Measurements from ENCODE around the gene MAP3K19. TPM values are rescaled to one million over a fixed set of nuclear protein-coding genes. Genes with fewer than 3 reads are reported as not detected.
"Not testable (repeated sequence)": the region's sequence is repeated elsewhere in the genome, so short reads cannot be mapped to it uniquely, and the experiment has no call there.

MAP3K19 gene
- total RNA-seq, 1 donor from 2014 or later = not detected

DNA sequence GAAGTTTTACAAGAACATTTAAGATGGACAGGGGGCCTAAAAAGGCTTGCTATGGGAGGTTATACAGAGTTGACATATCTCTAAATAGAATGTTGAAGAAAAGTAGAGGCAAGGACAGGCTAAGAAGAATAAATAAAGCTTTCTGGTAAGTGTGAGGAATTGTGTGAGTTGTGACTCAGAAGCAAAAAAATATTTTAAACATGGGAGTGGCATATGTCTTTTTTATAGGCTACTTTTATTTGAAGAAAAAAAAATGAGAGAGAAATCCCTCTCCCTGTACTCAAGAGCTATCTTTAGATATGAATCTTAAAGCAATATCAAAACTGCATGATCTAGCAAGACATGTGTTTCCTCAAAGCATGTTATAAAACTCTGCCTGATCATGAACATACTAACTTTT is 45.9 kb upstream of the MAP3K19 start:
- Histone ChIP-seq H3K27me3 (ENCODE audit: insufficient read depth, low read length) (no peaks in the 10 kb centered on the region), H3K36me3 (ENCODE audit: insufficient read depth, low read length) (peaks cover 6% of the 10 kb centered on the region), H3K79me2 (ENCODE audit: insufficient read depth, low read length) (peaks cover 28% of the 10 kb centered on the region), H3K4me2 (ENCODE audit: low read length) (no peak overlapping the region), H3K4me1 (ENCODE audit: insufficient read depth, low read length) (no peaks in the 10 kb centered on the region), H3K4me3 (ENCODE audit: insufficient read depth, low read depth, low read length) (no peak overlapping the region), H4K20me1 (ENCODE audit: insufficient read depth, low read length) (peaks cover 10% of the 10 kb centered on the region), H2AFZ (ENCODE audit: low read depth, low read length) (no peak overlapping the region), H3K9ac (ENCODE audit: low read length) (no peak overlapping the region), H3K27ac (ENCODE audit: low read depth, low read length) (no peak overlapping the region), H3K9me3 (ENCODE audit: insufficient read depth, low read depth, low read length) (no peaks in the 10 kb centered on the region)
- H3K27ac Mint-ChIP-seq (ENCODE audit: unreplicated experiment) = no peak overlapping the region
- H3K4me3 Mint-ChIP-seq (ENCODE audit: unreplicated experiment) = no peak overlapping the region
- no peak for TF ChIP-seq EZH2 (IDR thresholded peaks at IDR 0.05; ENCODE audit: insufficient read depth, low read length)
- TF ChIP-seq, protein P1, sequence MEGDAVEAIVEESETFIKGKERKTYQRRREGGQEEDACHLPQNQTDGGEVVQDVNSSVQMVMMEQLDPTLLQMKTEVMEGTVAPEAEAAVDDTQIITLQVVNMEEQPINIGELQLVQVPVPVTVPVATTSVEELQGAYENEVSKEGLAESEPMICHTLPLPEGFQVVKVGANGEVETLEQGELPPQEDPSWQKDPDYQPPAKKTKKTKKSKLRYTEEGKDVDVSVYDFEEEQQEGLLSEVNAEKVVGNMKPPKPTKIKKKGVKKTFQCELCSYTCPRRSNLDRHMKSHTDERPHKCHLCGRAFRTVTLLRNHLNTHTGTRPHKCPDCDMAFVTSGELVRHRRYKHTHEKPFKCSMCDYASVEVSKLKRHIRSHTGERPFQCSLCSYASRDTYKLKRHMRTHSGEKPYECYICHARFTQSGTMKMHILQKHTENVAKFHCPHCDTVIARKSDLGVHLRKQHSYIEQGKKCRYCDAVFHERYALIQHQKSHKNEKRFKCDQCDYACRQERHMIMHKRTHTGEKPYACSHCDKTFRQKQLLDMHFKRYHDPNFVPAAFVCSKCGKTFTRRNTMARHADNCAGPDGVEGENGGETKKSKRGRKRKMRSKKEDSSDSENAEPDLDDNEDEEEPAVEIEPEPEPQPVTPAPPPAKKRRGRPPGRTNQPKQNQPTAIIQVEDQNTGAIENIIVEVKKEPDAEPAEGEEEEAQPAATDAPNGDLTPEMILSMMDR (IDR thresholded peaks at IDR 0.05; ENCODE audit: insufficient read depth, low read depth, low read length) = no peak
- no peak for FAIRE-seq
- no peak for DNase-seq (ENCODE audit: low read depth)
- peaks cover 6% of the 10 kb centered on the region for H3K9me3 Mint-ChIP-seq (ENCODE audit: unreplicated experiment)
- H3K4me1 Mint-ChIP-seq (ENCODE audit: low read depth, unreplicated experiment) = no peaks in the 10 kb centered on the region
- no peaks in the 10 kb centered on the region for H3K27me3 Mint-ChIP-seq (ENCODE audit: low read depth, unreplicated experiment)
- peaks cover 17% of the 10 kb centered on the region for H3K36me3 Mint-ChIP-seq (ENCODE audit: low read depth, unreplicated experiment)

DNA sequence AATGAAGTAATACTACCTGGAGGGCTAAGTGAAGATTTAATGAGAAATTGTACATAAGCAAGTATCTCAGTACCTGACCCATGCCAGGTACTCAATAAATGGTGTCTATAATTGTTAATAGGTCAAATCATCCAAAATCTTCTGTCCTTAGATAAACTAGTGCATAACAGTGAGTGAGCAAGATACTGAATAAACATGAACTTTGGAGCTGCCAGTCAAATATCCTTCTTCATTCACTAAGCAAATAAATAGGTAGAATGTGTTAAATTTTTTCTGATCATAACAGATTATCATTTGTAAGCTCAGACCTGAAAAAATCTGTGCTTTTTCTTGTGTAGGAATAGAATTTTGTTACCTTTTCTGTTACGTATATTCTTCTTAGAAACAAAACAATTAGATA is 44.4 kb upstream of the MAP3K19 start:
- TF ChIP-seq, protein P1 (IDR thresholded peaks at IDR 0.05; ENCODE audit: insufficient read depth, low read depth, low read length) = no peak
- TF ChIP-seq EZH2 (IDR thresholded peaks at IDR 0.05; ENCODE audit: insufficient read depth, low read length) = no peak
- H2AFZ ChIP-seq (ENCODE audit: low read depth, low read length) = no peak overlapping the region
- H3K4me3 ChIP-seq (ENCODE audit: insufficient read depth, low read depth, low read length) = no peak overlapping the region
- H4K20me1 ChIP-seq (ENCODE audit: insufficient read depth, low read length) = peaks cover 15% of the 10 kb centered on the region
- H3K36me3 ChIP-seq (ENCODE audit: insufficient read depth, low read length) = peaks cover 6% of the 10 kb centered on the region
- no peaks in the 10 kb centered on the region for H3K27me3 ChIP-seq (ENCODE audit: insufficient read depth, low read length)
- no peaks in the 10 kb centered on the region for H3K9me3 ChIP-seq (ENCODE audit: insufficient read depth, low read depth, low read length)
- peaks cover 43% of the 10 kb centered on the region for H3K79me2 ChIP-seq (ENCODE audit: insufficient read depth, low read length)
- Mint-ChIP-seq H3K36me3 (ENCODE audit: low read depth, unreplicated experiment) (peaks cover 17% of the 10 kb centered on the region), H3K4me3 (ENCODE audit: unreplicated experiment) (no peak overlapping the region), H3K4me1 (ENCODE audit: low read depth, unreplicated experiment) (no peaks in the 10 kb centered on the region), H3K27ac (ENCODE audit: unreplicated experiment) (no peak overlapping the region), H3K9me3 (ENCODE audit: unreplicated experiment) (peaks cover 6% of the 10 kb centered on the region), H3K27me3 (ENCODE audit: low read depth, unreplicated experiment) (no peaks in the 10 kb centered on the region)
- H3K9ac ChIP-seq (ENCODE audit: low read length) = no peak overlapping the region
- DNase-seq (ENCODE audit: low read depth) (no peak), FAIRE-seq (peak; percentile 39)
- H3K4me2 ChIP-seq (ENCODE audit: low read length) = no peak overlapping the region
- no peaks in the 10 kb centered on the region for H3K4me1 ChIP-seq (ENCODE audit: insufficient read depth, low read length)
- H3K27ac ChIP-seq (ENCODE audit: low read depth, low read length) = no peak overlapping the region

DNA sequence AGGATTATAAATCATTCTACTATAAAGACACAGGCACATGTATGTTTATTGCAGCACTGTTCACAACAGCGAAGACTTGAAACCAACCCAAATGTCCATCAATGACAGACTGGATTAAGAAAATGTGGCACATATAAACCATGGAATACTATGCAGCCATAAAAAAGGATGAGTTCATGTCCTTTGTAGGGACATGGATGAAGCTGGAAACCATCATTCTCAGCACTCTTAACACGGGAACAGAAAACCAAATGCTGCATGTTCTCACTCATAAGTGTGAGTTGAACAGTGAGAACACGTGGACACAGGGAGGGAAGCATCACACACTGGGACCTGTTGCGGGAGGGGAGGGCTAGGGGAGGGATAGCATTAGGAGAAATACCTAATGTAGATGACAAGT is 42.4 kb upstream of the MAP3K19 start:
- not testable (repeated sequence) for H3K36me3 ChIP-seq (ENCODE audit: insufficient read depth, low read length)

More for the DNA sequence above, 42.4 kb upstream of the MAP3K19 start:
- not testable (repeated sequence) for H3K4me3 ChIP-seq (ENCODE audit: insufficient read depth, low read depth, low read length); H3K4me2 ChIP-seq (ENCODE audit: low read length); FAIRE-seq; H3K9me3 ChIP-seq (ENCODE audit: insufficient read depth, low read depth, low read length); H3K9ac ChIP-seq (ENCODE audit: low read length); DNase-seq (ENCODE audit: low read depth); H3K4me3 Mint-ChIP-seq (ENCODE audit: unreplicated experiment); H3K4me1 Mint-ChIP-seq (ENCODE audit: low read depth, unreplicated experiment); H2AFZ ChIP-seq (ENCODE audit: low read depth, low read length); H3K9me3 Mint-ChIP-seq (ENCODE audit: unreplicated experiment); H3K4me1 ChIP-seq (ENCODE audit: insufficient read depth, low read length); H3K27me3 Mint-ChIP-seq (ENCODE audit: low read depth, unreplicated experiment); H3K27me3 ChIP-seq (ENCODE audit: insufficient read depth, low read length); H3K27ac ChIP-seq (ENCODE audit: low read depth, low read length); H3K27ac Mint-ChIP-seq (ENCODE audit: unreplicated experiment)
- Histone ChIP-seq H3K79me2 (ENCODE audit: insufficient read depth, low read length) (peaks cover 58% of the 10 kb centered on the region), H4K20me1 (ENCODE audit: insufficient read depth, low read length) (peaks cover 31% of the 10 kb centered on the region)
- H3K36me3 Mint-ChIP-seq (ENCODE audit: low read depth, unreplicated experiment) = peaks cover 13% of the 10 kb centered on the region
